CD4-positive, alpha-beta T cell treated with Interleukin-6 for 4 hours (primary cell): Measurements from ENCODE around the gene KCTD10.
A peak's percentile ranks its signal among the peaks of the same experiment; 100 is the strongest.

Source experiments
- DNase-seq: peaks from one replicate; pipeline ENCODE4 v3.0.0-alpha.2; 2020; ENCODE audit warnings: mixed read lengths

The KCTD10 gene, protein sequence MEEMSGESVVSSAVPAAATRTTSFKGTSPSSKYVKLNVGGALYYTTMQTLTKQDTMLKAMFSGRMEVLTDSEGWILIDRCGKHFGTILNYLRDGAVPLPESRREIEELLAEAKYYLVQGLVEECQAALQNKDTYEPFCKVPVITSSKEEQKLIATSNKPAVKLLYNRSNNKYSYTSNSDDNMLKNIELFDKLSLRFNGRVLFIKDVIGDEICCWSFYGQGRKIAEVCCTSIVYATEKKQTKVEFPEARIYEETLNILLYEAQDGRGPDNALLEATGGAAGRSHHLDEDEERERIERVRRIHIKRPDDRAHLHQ

DNA sequence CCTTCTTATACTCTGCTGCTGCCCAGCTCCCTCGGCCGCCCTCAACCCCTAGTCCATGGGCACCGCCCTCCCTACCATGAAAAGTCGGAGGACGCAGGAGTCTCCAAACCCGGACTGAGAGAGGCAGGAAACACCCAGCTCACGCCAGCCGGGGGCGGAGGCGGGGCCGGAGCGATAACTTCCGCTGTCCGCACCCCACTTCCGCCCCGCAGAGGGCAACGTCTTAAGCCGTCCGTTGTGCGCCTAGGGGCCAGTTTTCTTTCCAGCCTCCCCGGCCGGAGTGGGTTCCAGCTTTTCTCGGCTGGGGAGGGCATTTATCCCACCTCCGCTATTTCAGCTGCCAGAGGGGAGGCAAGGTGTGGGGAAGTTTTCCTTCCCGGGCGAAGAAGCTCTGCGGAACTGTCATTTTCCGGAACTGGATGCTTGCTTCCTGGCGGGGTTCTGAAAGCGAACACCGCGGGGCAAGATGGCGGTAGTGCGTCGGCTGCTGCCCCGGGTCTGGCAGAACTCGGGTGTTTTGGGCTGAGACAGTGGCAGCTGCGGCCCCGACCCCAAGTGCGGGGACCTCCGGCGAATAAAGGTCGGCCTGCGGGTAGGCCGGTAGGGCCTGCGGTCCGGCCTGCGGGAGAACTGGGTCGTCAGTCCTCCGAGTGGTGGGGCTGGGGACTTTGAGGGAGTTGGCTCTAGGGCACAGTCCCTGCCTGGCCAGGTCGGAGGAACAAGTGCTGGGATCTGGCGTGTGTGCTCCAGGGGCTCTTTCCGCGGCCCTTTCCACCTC is at the start of gene KCTD10, which contains the start of gene UBE3B:
Gene KCTD10, minus strand, starts transcription at position 116 of the 778 bp plus-strand sequence. Its CDS starts 38 bp downstream, at position 78.
Gene UBE3B, plus strand, starts transcription at position 450 of the 778 bp plus-strand sequence. CDS start 5,918 bp downstream, outside the sequence.
- DNase-seq, result peak; percentile 88

DNA sequence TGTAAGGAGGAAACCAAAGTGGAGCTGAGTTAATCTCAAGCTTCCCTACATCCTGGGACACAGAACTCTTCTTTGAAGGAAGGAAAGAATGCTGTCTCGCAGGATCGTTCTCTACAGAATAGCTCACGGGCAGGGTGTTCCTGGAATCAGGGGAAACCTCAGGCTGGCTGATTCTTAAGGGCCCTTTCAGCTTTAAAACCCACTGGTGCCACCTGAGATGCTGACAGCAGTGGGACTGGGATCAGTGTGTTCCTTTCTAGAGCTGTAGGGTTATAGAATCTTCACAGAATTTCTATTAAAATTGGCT is 48.1 kb upstream of the KCTD10 start:
- DNase-seq, result no peak

DNA sequence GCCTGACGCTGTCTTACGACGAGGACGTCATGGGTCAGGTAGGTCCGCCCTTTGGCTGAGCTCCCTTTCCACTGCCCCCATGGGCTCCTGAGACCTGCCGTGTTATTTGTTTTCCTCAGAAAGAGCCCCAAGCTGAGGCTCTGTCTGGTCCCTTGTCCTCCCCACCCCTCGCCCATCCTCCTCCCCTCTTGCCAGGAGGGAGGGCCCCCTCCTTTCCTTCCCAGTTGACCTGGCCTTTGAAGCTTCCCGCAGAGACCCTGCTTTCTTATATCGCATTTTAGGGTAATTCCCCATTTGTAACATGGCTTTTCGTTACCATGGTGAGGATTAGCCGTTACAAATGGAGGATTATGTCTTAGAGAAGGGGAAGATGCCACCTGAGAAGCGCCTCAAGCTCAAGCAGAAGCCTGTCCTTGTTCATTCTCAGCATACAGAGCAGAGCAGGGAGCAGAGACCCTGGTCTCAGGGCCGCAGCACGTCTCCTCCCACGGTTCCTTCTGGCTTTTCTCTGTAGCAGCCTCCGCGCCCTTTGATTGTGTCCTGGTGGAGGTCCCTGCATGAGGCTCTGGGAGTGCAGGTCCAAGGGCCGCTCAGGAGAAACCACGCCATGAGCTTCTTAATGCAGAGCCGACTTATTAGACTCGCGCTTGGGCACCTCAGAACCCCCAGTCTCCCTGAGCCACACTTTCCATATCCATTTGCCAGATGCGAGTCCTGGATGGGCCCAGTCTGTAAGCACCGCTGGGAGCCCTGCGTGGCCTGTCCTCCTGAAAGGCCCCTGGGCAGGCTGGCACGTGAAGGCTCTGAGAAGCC is 47.6 kb upstream of the KCTD10 start:
- no peak for DNase-seq

DNA sequence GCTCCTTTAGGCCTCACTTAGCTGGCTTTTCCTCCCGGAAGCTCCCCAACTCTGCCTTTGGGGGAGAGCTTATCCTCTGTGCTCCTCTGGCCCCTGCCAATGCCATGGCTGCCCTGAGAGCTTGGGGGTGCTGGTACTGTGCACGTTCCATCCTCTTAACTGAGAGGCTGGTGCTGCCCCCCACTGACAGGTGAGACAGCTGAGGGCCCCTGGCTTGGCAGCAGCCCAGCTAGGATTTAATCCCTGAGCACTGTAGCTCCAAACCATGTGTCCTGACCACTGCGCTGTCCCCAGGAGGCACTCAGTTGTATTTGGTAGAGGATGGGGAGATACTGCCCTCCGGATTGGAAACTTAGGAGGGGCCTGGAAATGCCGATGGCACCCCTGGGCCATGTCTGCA is 46.4 kb upstream of the KCTD10 start:
- no peak for DNase-seq

DNA sequence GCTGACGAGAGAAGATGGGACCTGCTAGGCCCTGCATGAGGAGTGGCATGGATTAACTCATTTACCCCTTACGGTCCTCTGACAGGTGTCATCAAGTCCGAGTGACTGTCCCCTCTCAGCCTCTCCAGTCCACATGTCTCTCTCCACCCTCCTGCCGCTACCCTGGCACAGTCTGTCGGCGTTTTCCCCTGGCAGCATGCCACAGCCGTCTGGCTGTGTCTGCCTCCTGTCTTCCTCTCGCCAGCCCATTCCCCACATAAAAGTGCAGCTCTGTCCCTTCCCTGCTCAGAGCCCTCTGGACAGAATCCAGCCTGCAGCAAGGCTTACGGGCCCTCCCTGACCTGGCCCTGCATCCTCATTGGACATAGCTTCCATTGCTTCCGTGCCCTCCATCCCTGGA is 46.0 kb upstream of the KCTD10 start:
- DNase-seq, result no peak

DNA sequence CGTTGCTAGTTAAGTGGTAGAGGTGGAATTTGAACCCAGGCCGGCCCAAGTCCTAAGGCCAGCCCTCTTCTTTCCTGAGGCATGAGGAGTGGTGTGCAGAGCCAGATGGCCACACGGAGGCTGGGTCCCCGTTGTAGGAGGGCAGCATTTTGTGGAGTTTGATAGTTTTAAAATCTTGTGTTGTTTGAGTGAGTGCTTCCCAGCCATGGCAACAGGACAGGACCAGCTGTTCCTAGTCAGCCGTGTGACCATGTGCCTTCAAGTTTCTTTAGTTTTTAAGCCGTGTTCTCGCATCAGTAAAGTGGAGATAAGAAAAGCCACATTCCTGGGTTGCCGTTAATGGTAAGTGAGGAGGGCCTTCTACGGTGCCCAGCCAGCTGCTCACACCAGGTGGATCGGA is 44.7 kb upstream of the KCTD10 start:
- no peak for DNase-seq

DNA sequence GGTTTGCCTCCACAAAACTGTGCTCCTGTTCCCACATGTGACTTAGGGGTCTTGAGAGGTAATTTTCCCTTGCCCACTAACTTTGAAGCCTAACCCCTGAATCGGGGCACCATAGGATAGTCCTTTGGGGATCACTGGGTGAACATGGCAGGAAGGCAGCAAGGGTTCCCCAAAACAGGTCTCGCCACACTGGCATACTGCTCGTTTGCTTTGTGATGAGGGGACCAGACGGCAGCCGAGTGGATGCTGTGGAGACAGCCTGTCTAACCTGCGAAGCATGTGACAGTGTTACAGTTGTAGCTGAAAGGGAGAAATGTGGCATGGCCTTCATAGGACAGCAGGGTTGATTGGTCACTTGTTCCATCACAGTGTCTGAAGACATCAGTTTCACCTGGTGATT is 42.7 kb upstream of the KCTD10 start:
- DNase-seq, result no peak

DNA sequence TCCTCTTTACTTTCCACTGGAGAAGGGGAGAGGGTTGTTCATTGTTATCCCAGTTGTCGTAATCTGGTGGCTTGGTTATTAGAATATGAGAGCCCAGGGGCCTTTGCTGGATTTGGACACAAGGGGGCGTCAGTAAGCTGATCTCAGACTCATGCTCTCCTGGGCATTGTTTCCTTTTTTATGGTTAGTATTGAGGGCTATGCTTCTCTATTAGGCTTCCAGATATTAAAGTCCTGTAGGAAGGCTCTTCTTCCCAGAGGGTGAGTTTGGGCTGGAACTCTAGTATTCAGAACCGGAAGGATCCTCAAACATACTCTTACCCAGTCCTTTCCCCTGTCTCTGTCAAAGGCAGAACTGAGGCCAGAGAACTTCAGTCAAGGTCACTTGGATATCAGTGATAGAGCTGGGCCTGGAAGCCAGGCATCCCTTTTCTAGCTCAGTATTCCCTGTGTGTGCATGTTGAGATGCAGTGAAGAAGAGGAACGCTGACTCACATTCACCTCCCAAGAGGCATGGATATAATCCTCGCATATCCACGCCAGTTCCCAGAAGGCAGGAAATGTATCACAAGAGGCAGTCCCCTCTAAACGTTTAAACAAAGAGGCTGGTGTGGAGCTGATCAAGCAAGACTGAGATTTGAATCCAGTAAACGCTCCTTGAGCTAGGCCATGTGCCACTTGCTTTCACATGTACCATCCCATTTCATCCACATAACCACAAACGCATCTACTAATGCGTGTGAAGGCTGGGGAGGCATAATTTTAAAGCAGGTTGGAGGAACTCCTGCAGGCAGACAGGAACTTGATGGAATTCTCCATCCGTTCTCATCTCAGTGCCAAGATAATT is 41.9 kb upstream of the KCTD10 start:
- peak; percentile 66 for DNase-seq

DNA sequence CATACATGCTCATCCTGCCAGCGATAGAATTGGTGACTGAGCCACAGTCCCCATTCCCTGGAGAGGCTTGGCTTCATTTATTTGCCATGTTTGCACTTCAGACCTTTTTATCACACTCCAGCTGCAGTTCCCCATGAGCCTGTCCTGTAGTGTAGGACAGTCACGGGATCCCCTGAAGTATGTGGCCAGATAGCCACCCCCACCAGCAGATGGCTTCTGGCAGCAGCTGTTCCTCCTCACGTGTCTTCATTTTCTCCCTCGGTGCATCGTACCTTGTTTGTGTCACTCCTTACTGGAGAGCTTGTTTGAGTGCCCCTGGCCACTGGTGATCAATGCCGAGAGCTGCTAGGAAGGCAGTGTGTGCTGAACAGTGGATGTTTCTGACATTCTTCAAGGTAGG is 40.5 kb upstream of the KCTD10 start:
- DNase-seq, result no peak

DNA sequence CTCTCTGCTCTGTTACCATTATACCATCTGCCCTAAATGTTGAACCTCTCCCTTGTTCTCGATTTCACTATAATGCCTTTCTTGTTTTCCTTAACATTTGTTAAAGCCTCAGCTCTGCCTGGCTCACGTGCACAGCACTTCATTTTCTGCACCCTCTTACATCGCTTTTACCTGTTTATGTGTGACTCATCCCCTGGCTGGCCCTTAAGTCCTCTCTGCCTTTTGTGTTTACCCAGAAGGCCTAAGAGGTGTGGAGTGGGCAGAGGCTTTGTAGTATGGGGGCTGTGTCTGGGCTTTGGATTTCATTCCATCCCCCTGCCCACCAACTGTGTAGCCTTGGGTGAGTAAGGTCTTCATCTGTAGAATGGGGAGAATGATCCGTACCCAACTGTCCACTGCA is 36.9 kb upstream of the KCTD10 start:
- DNase-seq, result no peak

DNA sequence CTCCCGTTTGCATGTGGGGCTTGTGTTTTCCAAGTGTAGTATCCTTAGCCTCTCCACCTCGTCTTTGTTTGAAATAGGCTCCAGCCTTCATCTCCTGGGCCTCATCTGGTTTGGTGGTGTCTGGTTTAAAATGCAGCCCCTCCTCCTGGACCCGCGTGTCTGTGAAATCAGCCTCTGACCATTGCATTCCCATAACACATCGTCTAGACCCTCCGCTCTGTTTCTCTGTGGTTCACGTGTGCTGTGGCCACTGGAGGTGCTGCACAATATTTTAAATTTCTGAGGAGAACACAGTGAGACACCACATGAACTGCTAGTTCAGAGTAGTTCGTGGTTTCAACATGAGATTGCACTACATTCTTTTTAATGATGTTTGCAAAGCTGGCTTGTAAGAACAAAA is 36.0 kb upstream of the KCTD10 start:
- no peak for DNase-seq

DNA sequence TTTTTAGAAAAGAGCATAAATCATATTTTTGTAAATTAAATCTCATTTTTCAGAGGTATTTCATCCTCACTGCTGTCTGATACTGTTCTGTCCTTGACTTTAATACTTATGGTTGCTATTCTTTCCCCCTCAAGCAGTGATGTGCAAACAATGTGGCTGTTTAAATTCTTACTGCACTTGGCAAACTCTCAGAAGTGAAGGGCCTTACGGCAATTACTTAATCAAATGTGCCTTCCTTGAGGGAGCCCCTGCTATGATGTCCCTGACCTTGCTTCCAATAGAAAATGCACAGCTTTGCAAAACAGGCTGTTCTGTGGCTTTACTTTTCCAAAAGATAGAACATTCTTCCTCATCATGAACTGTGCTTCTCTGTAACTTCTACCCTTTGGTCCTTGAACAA is 35.5 kb upstream of the KCTD10 start:
- no peak for DNase-seq

DNA sequence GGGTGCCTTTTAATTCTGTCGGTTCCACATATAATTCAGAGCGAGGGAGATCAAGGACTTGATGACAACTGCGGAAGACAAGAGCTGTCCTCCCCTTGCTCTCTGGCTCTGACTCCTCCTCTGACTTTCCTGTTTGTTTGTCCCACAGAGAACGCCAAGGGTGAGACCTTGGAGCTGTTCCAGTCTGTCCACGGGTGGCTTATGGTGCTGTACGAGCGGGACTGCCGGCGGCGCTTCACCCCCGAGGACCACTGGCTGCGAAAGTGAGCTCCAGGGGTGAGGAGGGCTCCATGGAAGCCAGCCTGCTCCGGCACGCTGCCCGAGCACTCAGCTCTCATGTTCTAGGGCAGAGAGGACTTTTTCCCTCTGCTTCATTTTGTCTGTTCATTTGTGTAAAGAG is 33.1 kb upstream of the KCTD10 start:
- no peak for DNase-seq

DNA sequence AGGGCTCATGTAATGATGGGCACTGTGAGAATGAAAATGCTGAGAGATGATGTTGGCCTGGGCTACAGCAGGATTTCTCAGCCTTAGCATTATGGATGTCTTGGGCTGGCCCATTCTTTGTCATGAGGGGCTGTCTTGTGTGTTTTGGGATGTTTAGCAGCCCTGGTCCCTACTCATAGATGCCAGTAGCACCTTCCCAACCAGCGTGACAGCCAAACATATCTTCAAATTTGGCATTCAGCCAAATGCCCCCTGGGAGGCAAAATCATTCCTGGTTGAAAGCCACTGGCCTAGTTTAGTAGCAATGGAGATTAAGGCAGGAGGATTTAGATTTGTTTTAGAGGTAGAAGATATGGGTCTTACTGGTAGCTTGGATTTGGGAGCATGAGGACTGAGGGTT is 27.0 kb upstream of the KCTD10 start:
- no peak for DNase-seq

DNA sequence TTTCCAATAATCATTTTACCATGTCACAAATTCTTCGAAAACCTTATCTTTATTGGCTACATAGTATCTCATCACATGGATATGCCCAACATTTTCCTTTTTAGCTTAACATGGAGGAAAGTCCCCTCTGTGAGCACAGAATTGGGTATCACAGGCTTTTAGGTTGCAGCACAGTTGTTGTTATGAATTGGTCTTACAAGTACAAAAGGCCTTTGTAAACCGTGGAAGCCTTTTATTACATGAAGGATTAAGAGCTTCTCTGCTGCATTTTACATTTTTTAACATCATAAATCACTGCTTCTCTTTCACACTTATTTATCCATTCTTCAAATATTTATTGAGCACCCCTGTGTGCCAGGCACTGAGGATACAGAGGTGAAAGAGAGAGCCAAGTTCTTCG is 26.5 kb upstream of the KCTD10 start:
- DNase-seq, result no peak

DNA sequence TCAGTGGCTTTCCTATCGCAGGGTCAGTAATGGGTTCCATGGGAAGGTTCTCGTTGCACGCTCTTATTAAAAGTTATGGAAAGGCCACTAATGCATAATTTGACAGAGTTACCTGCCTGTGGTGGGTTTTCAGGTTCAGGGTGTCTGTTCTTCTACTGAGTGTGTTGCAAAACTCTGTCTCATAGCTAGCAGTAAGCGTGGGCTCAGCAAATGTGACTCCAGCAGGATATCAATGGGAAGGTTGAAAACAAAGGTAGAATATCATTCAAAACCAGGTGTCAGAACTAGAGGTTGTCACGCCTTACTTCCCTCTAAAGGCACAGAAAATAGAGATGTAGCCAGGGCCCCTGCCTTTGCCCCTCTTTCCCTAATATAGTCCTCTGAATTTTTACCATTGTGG is 25.2 kb upstream of the KCTD10 start:
- DNase-seq, result no peak

DNA sequence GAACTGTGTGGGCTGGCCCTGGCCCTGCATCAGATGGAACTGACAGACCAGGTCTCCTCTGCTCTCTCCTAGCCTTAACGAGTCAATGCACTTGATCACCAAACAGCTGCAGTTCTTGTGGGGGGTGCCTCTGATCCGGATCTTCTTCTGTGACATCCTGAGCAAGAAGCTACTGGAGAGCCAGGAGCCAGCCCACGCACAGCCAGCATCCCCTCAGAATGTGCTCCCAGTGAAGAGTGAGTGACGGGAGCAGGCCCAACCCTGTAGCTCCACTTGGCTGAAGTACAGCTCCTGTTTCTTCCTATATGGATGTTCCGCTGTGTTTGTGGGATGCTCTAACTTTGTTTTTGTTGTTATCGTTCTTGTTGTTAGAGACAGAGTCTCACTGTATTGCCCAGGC is 24.2 kb upstream of the KCTD10 start:
- no peak for DNase-seq

DNA sequence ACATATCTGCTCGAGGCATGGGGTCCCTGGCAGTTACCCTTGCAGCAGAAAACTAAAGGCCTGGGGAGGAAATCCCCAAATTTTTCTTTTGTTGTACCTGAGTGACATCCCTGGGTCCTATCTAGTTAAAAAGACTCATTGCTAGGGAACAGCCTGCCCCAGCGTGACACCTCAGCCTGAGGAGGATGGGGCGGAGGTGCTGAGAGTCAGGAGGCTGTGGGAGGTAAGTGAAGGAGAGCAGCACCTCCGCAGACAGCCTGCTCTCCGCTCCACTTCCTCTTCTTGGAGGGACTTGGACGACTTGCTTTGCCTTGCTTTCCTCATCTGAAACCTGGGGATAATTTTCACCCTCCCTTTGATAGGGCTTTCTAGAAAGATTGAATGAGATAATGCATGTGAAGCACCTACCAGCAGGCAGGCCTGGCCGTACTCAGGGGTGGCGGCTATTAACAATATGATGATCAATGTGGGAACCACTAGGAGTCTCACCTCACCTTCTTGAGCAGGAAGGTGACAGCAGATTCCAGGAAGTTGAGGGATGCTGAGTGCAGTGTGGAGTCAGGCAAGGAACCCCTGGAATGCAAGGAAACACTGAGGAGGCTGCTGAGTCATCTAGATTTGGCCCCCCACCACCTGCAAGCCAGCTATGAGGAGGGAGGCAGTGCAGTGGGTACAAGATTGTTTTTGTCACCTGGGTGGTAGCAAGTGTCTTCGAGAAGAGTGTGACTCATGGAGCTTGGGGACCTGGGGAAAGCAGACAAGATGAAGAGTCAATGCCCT is 23.5 kb upstream of the KCTD10 start:
- DNase-seq, result no peak

DNA sequence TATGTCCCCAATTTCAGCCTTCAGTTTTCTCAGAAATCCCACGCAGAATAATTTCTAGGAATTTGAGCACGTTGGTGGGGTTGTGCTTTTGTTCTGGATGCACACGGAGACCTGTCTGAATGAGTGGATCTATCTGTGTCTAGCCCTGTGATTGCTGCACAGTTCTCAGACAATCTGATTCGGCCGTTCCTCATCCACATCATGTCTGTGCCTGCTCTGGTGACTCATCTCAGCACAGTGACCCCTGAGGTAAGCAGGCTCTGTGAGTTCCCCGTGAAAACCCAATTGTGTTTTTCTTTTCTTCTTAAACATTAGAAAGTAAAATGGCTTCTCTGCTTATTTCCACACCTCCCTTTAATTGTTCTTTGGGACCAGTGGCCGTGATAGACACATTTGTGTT is 20.6 kb upstream of the KCTD10 start:
- DNase-seq, result no peak

DNA sequence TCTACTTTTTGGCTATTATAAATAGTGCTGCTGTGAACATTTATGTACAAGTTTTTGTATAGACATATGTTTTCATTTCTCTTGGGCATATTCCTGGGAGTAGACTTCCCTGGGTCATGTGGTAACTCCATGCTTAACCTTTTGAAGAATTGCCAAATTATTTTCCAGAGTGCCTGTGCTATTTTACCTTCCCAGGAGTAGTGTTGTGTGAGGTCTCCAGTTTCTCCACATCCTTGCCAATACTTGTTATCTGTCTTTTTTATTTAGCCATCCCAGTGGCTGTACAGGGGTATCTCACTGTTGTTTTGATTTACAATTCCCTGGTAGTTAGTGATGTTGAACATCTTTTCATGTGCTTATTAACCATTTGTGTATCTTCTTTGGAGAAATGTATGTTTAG is 19.2 kb upstream of the KCTD10 start:
- no peak for DNase-seq

DNA sequence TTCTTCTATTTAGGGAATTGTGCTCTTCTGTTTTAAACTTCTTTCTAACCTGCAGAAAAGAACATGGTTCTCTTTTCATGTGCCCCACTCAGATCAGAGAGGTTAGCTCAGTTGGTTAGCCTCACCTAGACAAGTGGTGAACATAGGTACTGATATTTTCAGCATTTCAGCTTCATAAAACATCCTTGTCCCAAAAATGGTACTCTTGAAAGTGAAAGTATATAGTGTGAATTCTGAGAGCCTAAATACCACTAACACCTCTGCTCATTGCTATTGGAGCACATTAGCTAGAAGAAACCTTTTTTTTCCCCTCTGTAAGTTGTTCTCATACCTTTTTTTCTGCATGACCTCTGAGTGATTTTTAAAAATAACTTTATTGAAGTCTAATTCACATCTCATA is 17.9 kb upstream of the KCTD10 start:
- no peak for DNase-seq

DNA sequence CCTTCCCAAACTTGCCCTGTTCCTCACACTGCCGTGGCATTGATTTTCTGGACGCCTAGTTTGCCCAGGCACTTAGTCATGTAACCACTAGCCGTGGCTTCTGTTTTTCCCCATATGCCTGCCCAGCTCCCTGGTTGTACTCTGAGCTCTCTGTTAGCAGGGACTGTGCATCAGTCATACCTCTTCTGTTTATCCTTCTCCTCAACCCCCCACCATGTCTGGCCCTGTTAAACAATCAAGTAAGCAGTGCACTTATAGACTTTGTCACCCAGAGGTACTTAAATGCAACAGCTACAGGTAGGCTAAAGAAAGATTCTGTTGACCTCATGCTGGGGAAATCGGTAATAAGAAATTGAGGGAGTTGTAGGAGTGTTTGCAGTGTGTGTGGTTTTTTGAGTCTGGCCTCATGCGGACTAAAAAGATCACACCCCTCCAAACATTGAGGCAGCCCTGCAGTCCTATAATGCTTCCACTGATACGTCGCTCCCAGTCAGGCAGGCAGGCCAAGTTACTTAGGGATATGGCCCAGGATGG is 17.3 kb upstream of the KCTD10 start:
- no peak for DNase-seq
